IMR-90 (cell line): ENCODE data around the gene POLA2. TPM values are rescaled to one million over a fixed set of nuclear protein-coding genes. Genes with fewer than 3 reads are reported as not detected.

ENCODE experiments used
- ATAC-seq: fragments of 200-7000 bp; cut with Tn5 transposase; 2 replicates; pipeline ENCODE4 v1.9.1; 2020; ENCODE audit warnings: low read depth, mild to moderate bottlenecking, moderate library complexity
- BruUV-seq: library from RNA; stranded (reverse); fragments of 400-500 nt; replicated peaks from 2 replicates; lab custom pipeline; 2021; lab: Mats Ljungman, UMichigan
- CTCF ChIA-PET: fragments of 300-600 bp; formaldehyde crosslinking; extraction: SDS; loops from one replicate; lab custom pipeline; 2021; ENCODE audit warnings: antibody characterized with exemption; lab: Yijun Ruan, JAX
- POLR2A ChIA-PET: fragments of 300-600 bp; sonication (Branson Sonifier 250); formaldehyde crosslinking; loops from one replicate; lab custom pipeline; 2022; ENCODE audit warnings: antibody characterized with exemption; ENCODE audit not compliant: unreplicated experiment; lab: Charles Lee
- DNase-seq: peaks from one replicate; pipeline ENCODE4 v3.0.0; 2013
- H2AFZ ChIP-seq: replicated peaks from 2 replicates; pipeline ENCODE3; 2013; ENCODE audit warnings: low read length, mild to moderate bottlenecking; ENCODE audit not compliant: poor library complexity
- H2AK5ac ChIP-seq: 2 replicates; pipeline ENCODE4 v1.6.1; 2013; ENCODE audit warnings: low read depth, low read length, inconsistent platforms
- H2AK9ac ChIP-seq: replicated peaks from 2 replicates; pipeline ENCODE3; 2013; ENCODE audit warnings: mild to moderate bottlenecking, low read depth, low read length, moderate library complexity; ENCODE audit not compliant: poor library complexity
- H2BK120ac ChIP-seq: 2 replicates; pipeline ENCODE4 v1.6.1; 2013; ENCODE audit warnings: low read depth, low read length, inconsistent platforms
- H2BK15ac ChIP-seq: 3 replicates; pipeline ENCODE4 v1.6.1; 2013; ENCODE audit warnings: low read depth, low read length, inconsistent platforms
- H2BK20ac ChIP-seq: 2 replicates; pipeline ENCODE4 v1.6.1; 2013; ENCODE audit warnings: low read depth, mild to moderate bottlenecking, inconsistent platforms, low read length, moderate library complexity
- H2BK5ac ChIP-seq: 2 replicates; pipeline ENCODE4 v1.6.1; 2013; ENCODE audit warnings: mild to moderate bottlenecking, low read depth, low read length, inconsistent platforms; ENCODE audit not compliant: poor library complexity, severe bottlenecking
- H3K14ac ChIP-seq: replicated peaks from 2 replicates; pipeline ENCODE4 v1.6.1; 2013; ENCODE audit warnings: low read depth, low read length, inconsistent platforms
- H3K18ac ChIP-seq: 2 replicates; pipeline ENCODE4 v1.6.1; 2013; ENCODE audit warnings: low read depth, low read length, control low read depth
- H3K23ac ChIP-seq: 2 replicates; pipeline ENCODE4 v1.6.1; 2013; ENCODE audit warnings: low read depth, low read length, inconsistent platforms
- H3K27ac ChIP-seq: 2 replicates; pipeline ENCODE4 v1.5.1; 2013; ENCODE audit warnings: mild to moderate bottlenecking, control low read depth, low read length; ENCODE audit not compliant: insufficient read depth
- H3K27me3 ChIP-seq: 2 replicates; pipeline ENCODE4 v1.6.1; 2013; ENCODE audit warnings: low read length; ENCODE audit not compliant: control insufficient read depth, insufficient read depth
- H3K36me3 ChIP-seq: 2 replicates; pipeline ENCODE4 v1.6.1; 2013; ENCODE audit warnings: low read length, mixed read lengths; ENCODE audit not compliant: control insufficient read depth, insufficient read depth
- H3K4ac ChIP-seq: 2 replicates; pipeline ENCODE4 v1.6.1; 2013; ENCODE audit warnings: low read depth, low read length, inconsistent platforms
- H3K4me1 ChIP-seq: 2 replicates; pipeline ENCODE4 v1.6.1; 2013; ENCODE audit warnings: low read length, mixed read lengths; ENCODE audit not compliant: control insufficient read depth, insufficient read depth
- H3K4me2 ChIP-seq: 2 replicates; pipeline ENCODE4 v1.6.1; 2013; ENCODE audit warnings: low read depth, mild to moderate bottlenecking, control low read depth, low read length, moderate library complexity
- H3K4me3 ChIP-seq: 2 replicates; pipeline ENCODE4 v1.5.1; 2013; ENCODE audit warnings: low read depth, mild to moderate bottlenecking, control low read depth, low read length, moderate library complexity; ENCODE audit not compliant: insufficient read depth
- H3K56ac ChIP-seq: 2 replicates; pipeline ENCODE4 v1.6.1; 2013; ENCODE audit warnings: low read length, inconsistent platforms; ENCODE audit not compliant: insufficient read depth; ENCODE audit errors: extremely low read depth
- H3K79me1 ChIP-seq, 2 experiments: 2 replicates each; pipeline ENCODE4 v1.6.1; 2013; ENCODE audit warnings: low read length in 2 of 2, inconsistent platforms in 1 of 2, low read depth in 1 of 2
- H3K9ac ChIP-seq: 2 replicates; pipeline ENCODE4 v1.6.1; 2013; ENCODE audit warnings: low read depth, low read length, control low read depth
- H3K9me1 ChIP-seq: 2 replicates; pipeline ENCODE4 v1.6.1; 2013; ENCODE audit warnings: low read length, inconsistent platforms; ENCODE audit not compliant: insufficient read depth
- H3K9me3 ChIP-seq: 2 replicates; pipeline ENCODE4 v1.6.1; 2013; ENCODE audit warnings: low read length; ENCODE audit not compliant: control insufficient read depth, insufficient read depth
- H4K20me1 ChIP-seq: 2 replicates; pipeline ENCODE4 v1.6.1; 2013; ENCODE audit warnings: low read length, inconsistent platforms; ENCODE audit not compliant: insufficient read depth
- H4K5ac ChIP-seq: 2 replicates; pipeline ENCODE4 v1.6.1; 2013; ENCODE audit warnings: mild to moderate bottlenecking, low read depth, low read length, control low read depth
- H4K8ac ChIP-seq, 2 experiments: 2 replicates each; pipeline ENCODE4 v1.6.1; 2013; ENCODE audit warnings: low read depth in 2 of 2, low read length in 2 of 2, control low read depth in 1 of 2, inconsistent platforms in 1 of 2
- H4K91ac ChIP-seq: 2 replicates; pipeline ENCODE4 v1.6.1; 2013; ENCODE audit warnings: low read depth, low read length, inconsistent platforms; ENCODE audit not compliant: insufficient read depth
- BHLHE40 ChIP-seq: fragments of 150-350 bp; IDR thresholded peaks from 2 replicates; pipeline ENCODE4 v1.6.1; 2016; ENCODE audit warnings: mild to moderate bottlenecking, low read depth, low read length
- CEBPB ChIP-seq: IDR thresholded peaks from 2 replicates; pipeline ENCODE4 v1.6.1; 2012; ENCODE audit warnings: low read depth, low read length, improper control_type of control experiment
- CHD1 ChIP-seq: IDR thresholded peaks from 2 replicates; pipeline ENCODE4 v1.6.1; 2012; ENCODE audit warnings: low read depth, low read length, improper control_type of control experiment
- CTCF ChIP-seq: conservative IDR thresholded peaks from 2 replicates; pipeline ENCODE4 v1.5.1; 2012; ENCODE audit warnings: mild to moderate bottlenecking, low read depth, low read length, improper control_type of control experiment
- ELK1 ChIP-seq: fragments of 150-350 bp; IDR thresholded peaks from 2 replicates; pipeline ENCODE4 v1.6.1; 2016; ENCODE audit warnings: low read depth, mild to moderate bottlenecking, low read length, moderate library complexity, borderline replicate concordance
- MAFK ChIP-seq: IDR thresholded peaks from 2 replicates; pipeline ENCODE4 v1.6.1; 2012; ENCODE audit warnings: low read depth, low read length, improper control_type of control experiment
- MAZ ChIP-seq: IDR thresholded peaks from 2 replicates; pipeline ENCODE4 v1.6.1; 2012; ENCODE audit warnings: low read depth, mild to moderate bottlenecking, low read length, improper control_type of control experiment, moderate library complexity, borderline replicate concordance
- MXI1 ChIP-seq: IDR thresholded peaks from 2 replicates; pipeline ENCODE4 v1.6.1; 2012; ENCODE audit warnings: low read depth, mild to moderate bottlenecking, low read length, moderate library complexity, borderline replicate concordance
- POLR2A ChIP-seq: IDR thresholded peaks from 2 replicates; pipeline ENCODE4 v1.6.1; 2012; ENCODE audit warnings: mild to moderate bottlenecking, low read depth, low read length
- RAD21 ChIP-seq: IDR thresholded peaks from 2 replicates; pipeline ENCODE4 v1.6.1; 2012; ENCODE audit warnings: low read length, improper control_type of control experiment
- RCOR1 ChIP-seq: IDR thresholded peaks from 2 replicates; pipeline ENCODE4 v1.6.1; 2012; ENCODE audit warnings: mild to moderate bottlenecking, low read length, improper control_type of control experiment; ENCODE audit not compliant: insufficient replicate concordance
- RFX5 ChIP-seq: IDR thresholded peaks from 2 replicates; pipeline ENCODE4 v1.8.0; 2012; ENCODE audit warnings: low read depth, mild to moderate bottlenecking, low read length, moderate library complexity
- SMC3 ChIP-seq: fragments of 150-350 bp; IDR thresholded peaks from 2 replicates; pipeline ENCODE4 v1.6.1; 2016; ENCODE audit warnings: low read depth, mild to moderate bottlenecking, antibody characterized with exemption, low read length, moderate library complexity
- USF2 ChIP-seq: fragments of 150-350 bp; IDR thresholded peaks from 2 replicates; pipeline ENCODE4 v1.6.1; 2017; ENCODE audit warnings: mild to moderate bottlenecking, antibody characterized with exemption, low read length, low read depth
- WGBS, 2 experiments: methylation state at CpG; one replicate each; pipeline versions ENCODE4 v1.1.5 to v1.1.7; 2013; ENCODE audit warnings: missing lambda C conversion rate in 2 of 2; ENCODE audit not compliant: insufficient read length in 1 of 2; ENCODE audit errors: extremely low coverage in 2 of 2; 5-methylcytosine and 5-hydroxymethylcytosine counted together
- dilution Hi-C: fragments of 300-500 bp; cut with HindIII; formaldehyde crosslinking; loops from one replicate; pipeline ENCODE4 v1.14.3; 2018; ENCODE audit warnings: low sequenced_read_pairs; ENCODE audit not compliant: unreplicated experiment
- in situ Hi-C: fragments of 300-500 bp; cut with MboI; formaldehyde crosslinking; loops from 3 replicates; pipeline ENCODE4 v1.14.3; 2019; ENCODE audit warnings: low sequenced_read_pairs, inconsistent platforms, mixed read lengths
- intact Hi-C: fragments of 100-400 bp; cut with micrococcal nuclease; formaldehyde crosslinking; loops from 2 replicates; pipeline ENCODE4 v1.10.0; 2022
- polyA plus RNA-seq, 3 experiments: library from polyadenylated mRNA; depleted of rRNA; stranded (reverse); fragments of >200 nt; gene quantifications; 2 replicates each; pipeline ENCODE4 v1.2.3, GENCODE V29; 2012; ENCODE audit warnings: low replicate concordance in 1 of 3
- total RNA-seq: library from RNA; depleted of rRNA; stranded (reverse); fragments of >200 nt; gene quantifications from 2 replicates; pipeline ENCODE4 v1.2.3, GENCODE V29; 2012

POLA2 gene
- total and polyA plus RNA-seq, 2 of the 4 experiments (the other 2 are of a cell fraction) = 14.2 to 17.3 TPM

GRCh38 chr11:65298655-65299179 is 37.0 kb downstream of the POLA2 start:
- peak overlapping the region; percentile 78 for H3K23ac ChIP-seq
- no TSS peak for BruUV-seq
- peak overlapping the region; percentile 84 for H2AFZ ChIP-seq
- H4K5ac ChIP-seq = peak overlapping the region; percentile 93
- no peaks in the 10 kb centered on the region for H3K9me3 ChIP-seq
- H2BK120ac ChIP-seq = peak overlapping the region; percentile 85
- intact Hi-C loops = no loop called here
- peak overlapping the region; percentile 89; the same call in 2 of the 3 replicates for H2BK15ac ChIP-seq
- peak overlapping the region; percentile 75 for H4K8ac ChIP-seq
- peaks cover 48% of the 10 kb centered on the region for H3K9me1 ChIP-seq
- H3K27ac ChIP-seq = peak overlapping the region; percentile 79
- H3K9ac ChIP-seq = peak overlapping the region; percentile 53; the same call in 1 of the 2 replicates
- 0 out of 2 replicates have a peak, but pooled peaks cover 3% of the 10 kb centered on the region for H3K36me3 ChIP-seq
- H3K4ac ChIP-seq = peak overlapping the region; percentile 74
- H3K27me3 ChIP-seq = no peaks in the 10 kb centered on the region
- H4K91ac ChIP-seq = peak overlapping the region; percentile 80
- peak overlapping the region; percentile 34 for H3K4me2 ChIP-seq
- H3K79me1 ChIP-seq = peaks cover 13 to 60% of the 10 kb centered on the region in 2 experiments
- H2AK5ac ChIP-seq = peak overlapping the region; percentile 96
- H2BK5ac ChIP-seq = peak overlapping the region; percentile 78
- peak overlapping the region; percentile 70 for H2AK9ac ChIP-seq
- dilution Hi-C loops = no loop called here
- POLR2A ChIA-PET = interaction anchor here (0.5 to 0.7 kb wide), 2 partner anchors 201 to 560 kb away, joined by 3 read pairs; no protein-coding TSS in a partner anchor
- H3K56ac ChIP-seq = 0 out of 2 replicates have a peak overlapping the region, but pooled peaks have one; percentile 16
- WGBS, 2 experiments = 0% methylated on average over 1 of the region's 12 CpGs; no CpG with 5 or more reads in 1 of the 2 experiments
- H3K14ac ChIP-seq = peak overlapping the region; percentile 69
- H2BK20ac ChIP-seq = peak overlapping the region; percentile 60; the same call in 1 of the 2 replicates
- H3K4me3 ChIP-seq = no peak overlapping the region
- H3K18ac ChIP-seq = peak overlapping the region; percentile 96
- CTCF ChIA-PET = interaction anchor here (1.1 to 2.7 kb wide), 2 partner anchors 17 to 24 kb away, joined by 9 to 10 read pairs; no protein-coding TSS in a partner anchor
- H4K20me1 ChIP-seq = 0 out of 2 replicates have a peak, but pooled peaks cover 6% of the 10 kb centered on the region
- in situ Hi-C loops = no loop called here
- peaks cover 53% of the 10 kb centered on the region for H3K4me1 ChIP-seq
- peak; percentile 42 for ATAC-seq
- peak; percentile 81 for DNase-seq
- TF ChIP-seq CTCF (no peak), RAD21 (no peak), POLR2A (no peak; the same call in 1 of the 2 replicates), BHLHE40 (peak; percentile 68), SMC3 (no peak), USF2 (no peak), MXI1 (peak; percentile 47; the same call in 1 of the 2 replicates), CHD1 (no peak), MAFK (no peak), RCOR1 (no peak), MAZ (0 out of 2 replicates have a peak, but pooled peaks have one; percentile 15), ELK1 (no peak), CEBPB (no peak), RFX5 (no peak)
